Stimulated activated naive CD8-positive, alpha-beta T cell treated with anti-CD3 and anti-CD28 coated beads, Interleukin-15, amount 100 ng/mL, for 72 hours (primary cell): ENCODE measurements around the gene RASSF1.

Experiments
- ATAC-seq: fragments of 150-1000 bp; cut with Tn5 transposase; 2 replicates; pipeline ENCODE4 v1.10.0; 2021; ENCODE audit warnings: mild to moderate bottlenecking, moderate library complexity
- DNase-seq, 2 donors: peaks; one replicate each; pipeline ENCODE4 v3.0.0; 2021 to 2022
- H3K27ac Mint-ChIP-seq, 2 donors: one replicate each; pipeline ENCODE4 v1.8.0; 2022; ENCODE audit warnings: mild to moderate bottlenecking in 2 of 2, mixed read lengths in 2 of 2, moderate library complexity in 2 of 2
- H3K27me3 Mint-ChIP-seq: one replicate; pipeline ENCODE4 v1.8.0; 2022; ENCODE audit warnings: mixed read lengths
- H3K4me1 Mint-ChIP-seq: one replicate; pipeline ENCODE4 v1.8.0; 2022; ENCODE audit warnings: mild to moderate bottlenecking, mixed read lengths
- H3K4me3 Mint-ChIP-seq, 2 donors: one replicate each; pipeline ENCODE4 v1.8.0; 2022; ENCODE audit warnings: mild to moderate bottlenecking in 2 of 2, mixed read lengths in 2 of 2, moderate library complexity in 1 of 2
- H3K9me3 Mint-ChIP-seq, 2 donors: one replicate each; pipeline ENCODE4 v1.8.0; 2022; ENCODE audit warnings: mixed read lengths in 2 of 2

The RASSF1 gene

GRCh38 chr3:50340448-50341329 lies at the start of gene RASSF1:
Gene RASSF1 (minus strand): TSS chr3:50340836. CDS start chr3:50340805, 31 bp downstream.
- DNase-seq = peak; percentile 67 to 82
- ATAC-seq = peak; percentile 48
- peak within 1 kb of the TSS; percentile 88 to 91 for H3K4me3 Mint-ChIP-seq
- peak within 1 kb of the TSS; percentile 85 to 96 for H3K27ac Mint-ChIP-seq
- H3K27me3 Mint-ChIP-seq = no peaks in the 10 kb centered on the region
- H3K4me1 Mint-ChIP-seq = peaks cover 66% of the 10 kb centered on the region
- no peaks in the 10 kb centered on the region for H3K9me3 Mint-ChIP-seq

GRCh38 chr3:50389414-50389767 lies 48.8 kb upstream of the RASSF1 start:
- no peaks in the 10 kb centered on the region for H3K27me3 Mint-ChIP-seq
- H3K9me3 Mint-ChIP-seq = no peaks in the 10 kb centered on the region
- peaks cover 15% of the 10 kb centered on the region for H3K4me1 Mint-ChIP-seq
- no peak overlapping the region for H3K4me3 Mint-ChIP-seq
- no peak for DNase-seq
- ATAC-seq = no peak
- H3K27ac Mint-ChIP-seq = peak overlapping the region in 1 of 2 donors; percentile 71

- Mint-ChIP-seq H3K4me1 (peaks cover 15% of the 10 kb centered on the region), H3K27me3 (no peaks in the 10 kb centered on the region), H3K9me3 (no peaks in the 10 kb centered on the region), H3K4me3 (no peak overlapping the region), H3K27ac (no peak overlapping the region)
- DNase-seq (no peak), ATAC-seq (no peak)
These were observed 48.2 kb upstream of the RASSF1 start for GRCh38 chr3:50388720-50389413.

GRCh38 chr3:50388016-50388719 lies 47.5 kb upstream of the RASSF1 start:
- no peak overlapping the region for H3K4me3 Mint-ChIP-seq
- H3K27me3 Mint-ChIP-seq = no peaks in the 10 kb centered on the region
- H3K9me3 Mint-ChIP-seq = no peaks in the 10 kb centered on the region
- ATAC-seq = peak; percentile 5
- no peak for DNase-seq
- no peak overlapping the region for H3K27ac Mint-ChIP-seq
- peaks cover 15% of the 10 kb centered on the region for H3K4me1 Mint-ChIP-seq

- no peak overlapping the region for H3K27ac Mint-ChIP-seq
- no peak overlapping the region for H3K4me3 Mint-ChIP-seq
- H3K4me1 Mint-ChIP-seq = no peaks in the 10 kb centered on the region
- ATAC-seq (no peak), DNase-seq (no peak)
- no peaks in the 10 kb centered on the region for H3K27me3 Mint-ChIP-seq
- H3K9me3 Mint-ChIP-seq = no peaks in the 10 kb centered on the region
These were observed 45.1 kb upstream of the RASSF1 start for GRCh38 chr3:50385754-50386153.

- H3K4me3 Mint-ChIP-seq = no peak overlapping the region
- no peak overlapping the region for H3K27ac Mint-ChIP-seq
- no peaks in the 10 kb centered on the region for H3K9me3 Mint-ChIP-seq
- no peak for DNase-seq
- ATAC-seq = no peak
- H3K27me3 Mint-ChIP-seq = no peaks in the 10 kb centered on the region
- H3K4me1 Mint-ChIP-seq = no peaks in the 10 kb centered on the region
These were observed 43.1 kb upstream of the RASSF1 start for GRCh38 chr3:50383750-50384149.

- Mint-ChIP-seq H3K4me1 (no peaks in the 10 kb centered on the region), H3K4me3 (no peak overlapping the region), H3K9me3 (no peaks in the 10 kb centered on the region)
These were observed 42.1 kb upstream of the RASSF1 start for GRCh38 chr3:50382722-50383121.

GRCh38 chr3:50381383-50381782 lies 40.7 kb upstream of the RASSF1 start:
- Mint-ChIP-seq H3K4me1 (no peaks in the 10 kb centered on the region), H3K4me3 (no peak overlapping the region), H3K27ac (peak overlapping the region in 1 of 2 donors; percentile 84), H3K9me3 (no peaks in the 10 kb centered on the region), H3K27me3 (no peaks in the 10 kb centered on the region)
- DNase-seq = no peak
- ATAC-seq = no peak

More at GRCh38 chr3:50382722-50383121, 42.1 kb upstream of the RASSF1 start:
- DNase-seq = no peak
- no peaks in the 10 kb centered on the region for H3K27me3 Mint-ChIP-seq
- peak overlapping the region in 1 of 2 donors; percentile 14 for H3K27ac Mint-ChIP-seq
- ATAC-seq = no peak

- H3K4me1 Mint-ChIP-seq = no peaks in the 10 kb centered on the region
- no peak overlapping the region for H3K4me3 Mint-ChIP-seq
- no peaks in the 10 kb centered on the region for H3K27me3 Mint-ChIP-seq
- H3K9me3 Mint-ChIP-seq = no peaks in the 10 kb centered on the region
- no peak for ATAC-seq
- DNase-seq = no peak
- H3K27ac Mint-ChIP-seq = no peak overlapping the region
These were observed 39.9 kb upstream of the RASSF1 start for GRCh38 chr3:50380405-50381085.

- ATAC-seq (no peak), DNase-seq (no peak)
- Mint-ChIP-seq H3K4me3 (no peak overlapping the region), H3K4me1 (peaks cover 2% of the 10 kb centered on the region), H3K9me3 (no peaks in the 10 kb centered on the region), H3K27ac (peak overlapping the region in 1 of 2 donors; percentile 5), H3K27me3 (no peaks in the 10 kb centered on the region)
These were observed 38.1 kb upstream of the RASSF1 start for GRCh38 chr3:50378757-50379156.

GRCh38 chr3:50378024-50378423 lies 37.4 kb upstream of the RASSF1 start:
- Mint-ChIP-seq H3K9me3 (no peaks in the 10 kb centered on the region), H3K27ac (peak overlapping the region in 1 of 2 donors; percentile 77), H3K4me3 (no peak overlapping the region), H3K27me3 (no peaks in the 10 kb centered on the region), H3K4me1 (peaks cover 6% of the 10 kb centered on the region)
- ATAC-seq (no peak), DNase-seq (no peak)

- ATAC-seq (peak; percentile 38), DNase-seq (no peak)
- Mint-ChIP-seq H3K27ac (no peak overlapping the region), H3K9me3 (no peaks in the 10 kb centered on the region), H3K4me1 (peaks cover 25% of the 10 kb centered on the region), H3K27me3 (no peaks in the 10 kb centered on the region), H3K4me3 (no peak overlapping the region)
These were observed 34.8 kb upstream of the RASSF1 start for GRCh38 chr3:50375258-50375931.

- no peaks in the 10 kb centered on the region for H3K27me3 Mint-ChIP-seq
- ATAC-seq = peak; percentile 39
- DNase-seq = no peak
These were observed 34.0 kb upstream of the RASSF1 start for GRCh38 chr3:50374363-50375257.

More at GRCh38 chr3:50374363-50375257, 34.0 kb upstream of the RASSF1 start:
- peaks cover 25% of the 10 kb centered on the region for H3K4me1 Mint-ChIP-seq
- H3K9me3 Mint-ChIP-seq = no peaks in the 10 kb centered on the region
- H3K27ac Mint-ChIP-seq = no peak overlapping the region
- H3K4me3 Mint-ChIP-seq = no peak overlapping the region
